ENCODE results near the gene PODN.

Gene PODN

GRCh38 chr1:53088616-53089300, 26.7 kb downstream of the PODN start:
- Mint-ChIP-seq H3K36me3 (no peaks in the 10 kb centered on the region), H3K4me3 (no peak overlapping the region), H3K9me3 (no peaks in the 10 kb centered on the region), H3K4me1 (peaks cover 12% of the 10 kb centered on the region), H3K27ac (no peak overlapping the region)
- ATAC-seq (no peak), DNase-seq (ENCODE audit: low spot score in 2 of 2) (no peak)

- Mint-ChIP-seq H3K27ac (no peak overlapping the region), H3K36me3 (no peaks in the 10 kb centered on the region), H3K4me3 (peak overlapping the region; percentile 8), H3K4me1 (peaks cover 5% of the 10 kb centered on the region), H3K9me3 (no peaks in the 10 kb centered on the region)
- DNase-seq (ENCODE audit: low spot score in 2 of 2) (no peak), ATAC-seq (no peak)
These were observed 27.6 kb downstream of the PODN start for GRCh38 chr1:53089478-53090226.

DNA sequence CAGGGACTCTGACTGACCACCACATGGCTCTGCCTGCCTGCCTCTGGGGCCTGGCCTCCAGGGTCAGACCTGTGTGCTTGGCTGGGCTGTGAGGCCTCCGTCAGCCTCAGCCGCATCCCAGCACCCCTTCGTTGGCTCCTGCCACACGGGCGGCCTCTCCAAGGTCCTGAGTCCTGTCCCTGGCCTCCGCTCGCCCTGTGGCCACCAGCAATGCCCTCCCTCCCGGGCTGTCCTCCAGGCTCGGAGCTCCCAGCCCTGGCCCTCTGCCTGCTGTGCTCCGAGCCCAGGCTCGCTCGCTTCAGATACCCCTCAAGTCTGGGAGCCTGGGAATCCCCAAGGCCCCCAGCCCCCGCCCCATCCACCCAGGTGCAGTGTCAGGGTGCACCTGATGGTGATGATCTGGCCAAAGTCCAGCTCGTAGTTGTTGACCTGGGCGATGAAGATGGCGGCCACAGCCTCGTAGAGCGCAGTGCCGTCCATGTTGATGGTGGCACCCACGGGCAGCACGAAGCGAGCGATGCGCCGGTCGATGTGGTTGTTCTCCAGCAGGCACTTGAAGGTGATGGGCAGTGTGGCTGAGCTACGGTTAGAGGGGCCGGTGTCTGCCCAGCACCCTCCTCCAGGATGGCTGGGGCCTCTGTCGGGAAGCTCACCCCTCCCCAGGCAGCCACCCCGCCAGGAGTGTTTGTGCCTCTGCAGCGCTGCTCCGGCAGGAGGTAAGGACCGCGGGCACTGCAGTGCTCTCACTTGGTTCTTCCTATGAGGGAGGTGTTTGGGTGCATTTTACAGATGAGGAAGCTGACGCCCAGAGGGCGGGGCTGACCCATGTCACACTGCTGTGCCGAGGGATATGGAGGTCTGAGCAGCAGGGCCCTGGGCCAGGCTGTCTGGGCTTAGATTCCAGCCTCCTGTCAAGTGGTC, 28.5 kb downstream of the PODN start:
- Mint-ChIP-seq H3K36me3 (no peaks in the 10 kb centered on the region), H3K27ac (no peak overlapping the region), H3K9me3 (no peaks in the 10 kb centered on the region), H3K4me1 (no peaks in the 10 kb centered on the region), H3K4me3 (peak overlapping the region; percentile 14)
- peak; percentile 52 for ATAC-seq
- DNase-seq (ENCODE audit: low spot score in 2 of 2) = no peak

GRCh38 chr1:53091841-53092645, 30.0 kb downstream of the PODN start:
- no peaks in the 10 kb centered on the region for H3K36me3 Mint-ChIP-seq
- no peaks in the 10 kb centered on the region for H3K4me1 Mint-ChIP-seq
- no peak overlapping the region for H3K4me3 Mint-ChIP-seq
- ATAC-seq (no peak), DNase-seq (ENCODE audit: low spot score in 2 of 2) (no peak)
- no peaks in the 10 kb centered on the region for H3K9me3 Mint-ChIP-seq
- H3K27ac Mint-ChIP-seq = no peak overlapping the region

- Mint-ChIP-seq H3K4me1 (no peaks in the 10 kb centered on the region), H3K4me3 (no peak overlapping the region), H3K27ac (no peak overlapping the region), H3K9me3 (no peaks in the 10 kb centered on the region), H3K36me3 (no peaks in the 10 kb centered on the region)
- ATAC-seq (no peak), DNase-seq (ENCODE audit: low spot score in 2 of 2) (no peak)
These were observed 30.8 kb downstream of the PODN start for GRCh38 chr1:53092659-53093450.

- Mint-ChIP-seq H3K4me3 (no peak overlapping the region), H3K36me3 (no peaks in the 10 kb centered on the region), H3K27ac (no peak overlapping the region), H3K9me3 (no peaks in the 10 kb centered on the region), H3K4me1 (no peaks in the 10 kb centered on the region)
- ATAC-seq = no peak
- no peak for DNase-seq (ENCODE audit: low spot score in 2 of 2)
These were observed 31.4 kb downstream of the PODN start for GRCh38 chr1:53093451-53093754.

GRCh38 chr1:53093778-53094532, 31.9 kb downstream of the PODN start:
- H3K4me3 Mint-ChIP-seq = no peak overlapping the region
- no peaks in the 10 kb centered on the region for H3K4me1 Mint-ChIP-seq
- no peak overlapping the region for H3K27ac Mint-ChIP-seq
- DNase-seq (ENCODE audit: low spot score in 2 of 2) (no peak), ATAC-seq (no peak)
- no peaks in the 10 kb centered on the region for H3K9me3 Mint-ChIP-seq
- H3K36me3 Mint-ChIP-seq = no peaks in the 10 kb centered on the region

DNA sequence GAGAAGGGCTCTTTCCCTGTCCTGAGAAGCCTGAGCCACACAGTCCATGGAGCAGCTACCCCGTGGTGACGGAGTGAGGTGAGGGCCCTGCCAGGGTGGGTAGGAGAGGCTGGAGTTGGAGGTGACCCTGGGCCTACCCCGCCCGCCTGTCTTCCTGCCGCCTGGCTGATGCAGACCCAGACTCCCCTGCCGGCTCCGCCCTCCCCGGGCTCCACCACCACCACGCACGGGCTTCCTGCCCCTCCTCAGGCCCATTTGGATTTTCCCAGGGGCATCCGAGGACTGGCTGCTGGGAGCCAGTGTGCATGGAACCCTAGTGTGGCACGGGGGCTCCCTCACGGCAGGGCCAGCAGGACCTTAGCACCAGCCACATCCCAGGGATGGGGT, 32.5 kb downstream of the PODN start:
- Mint-ChIP-seq H3K36me3 (no peaks in the 10 kb centered on the region), H3K27ac (no peak overlapping the region), H3K4me1 (no peaks in the 10 kb centered on the region), H3K4me3 (no peak overlapping the region), H3K9me3 (no peaks in the 10 kb centered on the region)
- no peak for ATAC-seq
- no peak for DNase-seq (ENCODE audit: low spot score in 2 of 2)

GRCh38 chr1:53104289-53104913, 42.4 kb downstream of the PODN start:
- no peak overlapping the region for H3K4me3 Mint-ChIP-seq
- DNase-seq (ENCODE audit: low spot score in 2 of 2) (no peak), ATAC-seq (no peak)
- H3K27ac Mint-ChIP-seq = peak overlapping the region; percentile 41
- H3K9me3 Mint-ChIP-seq = no peaks in the 10 kb centered on the region
- peaks cover 24% of the 10 kb centered on the region for H3K4me1 Mint-ChIP-seq
- H3K36me3 Mint-ChIP-seq = no peaks in the 10 kb centered on the region

GRCh38 chr1:53107090-53107489, 45.1 kb downstream of the PODN start:
- ATAC-seq (no peak), DNase-seq (ENCODE audit: low spot score in 2 of 2) (no peak)
- peaks cover 42% of the 10 kb centered on the region for H3K4me1 Mint-ChIP-seq

GRCh38 chr1:53107570-53108322, 45.7 kb downstream of the PODN start:
- DNase-seq (ENCODE audit: low spot score in 2 of 2) (no peak), ATAC-seq (peak; percentile 24)
- Mint-ChIP-seq H3K9me3 (no peaks in the 10 kb centered on the region), H3K4me1 (peaks cover 42% of the 10 kb centered on the region), H3K36me3 (no peaks in the 10 kb centered on the region), H3K4me3 (no peak overlapping the region), H3K27ac (peak overlapping the region; percentile 4)

More at GRCh38 chr1:53107090-53107489, 45.1 kb downstream of the PODN start:
- no peaks in the 10 kb centered on the region for H3K9me3 Mint-ChIP-seq
- H3K36me3 Mint-ChIP-seq = no peaks in the 10 kb centered on the region
- peak overlapping the region; percentile 4 for H3K27ac Mint-ChIP-seq
- no peak overlapping the region for H3K4me3 Mint-ChIP-seq

- no peak overlapping the region for H3K27ac Mint-ChIP-seq
- H3K4me3 Mint-ChIP-seq = no peak overlapping the region
- H3K36me3 Mint-ChIP-seq = no peaks in the 10 kb centered on the region
- DNase-seq (ENCODE audit: low spot score in 2 of 2) (no peak), ATAC-seq (no peak)
- no peaks in the 10 kb centered on the region for H3K9me3 Mint-ChIP-seq
- H3K4me1 Mint-ChIP-seq = peaks cover 38% of the 10 kb centered on the region
These were observed 46.9 kb downstream of the PODN start for GRCh38 chr1:53108646-53109580.
